Renal pelvis (tissue), 12 donors: ENCODE results near the gene ARL1. TPM values are rescaled to one million over a fixed set of nuclear protein-coding genes. Genes with fewer than 3 reads are reported as not detected.
"Not testable (repeated sequence)": the region's sequence is repeated elsewhere in the genome, so short reads cannot be mapped to it uniquely, and the experiment has no call there.

Source experiments
- DNase-seq: peaks from one replicate; pipeline ENCODE4 v3.0.0-alpha.2; 2013
- long read RNA-seq, 16 experiments: transcript quantifications; one replicate each; lab custom pipeline, GENCODE V29; 2026
- polyA plus RNA-seq, 3 donors: library from polyadenylated mRNA; unstranded; fragments of 120-200 nt; gene quantifications; one replicate each; pipeline ENCODE4 v1.2.1, GENCODE V29; 2013; ENCODE audit not compliant: insufficient read length in 3 of 3

The ARL1 gene
- 100 to 1,000 TPM; 123 to 143 (median 142) TPM for polyA plus RNA-seq
- long read RNA-seq, donor 1, transcript ARL1-201 (6 exons, 3,241 nt), result major isoform, 54 of 56 reads
- long read RNA-seq, donor 1, partial matches to known transcripts, result 0 of 56 reads
- long read RNA-seq, donor 1, other reads (novel, unspliced or antisense), result 0 of 56 reads
- long read RNA-seq, donor 2, transcript ARL1-201 (6 exons, 3,241 nt), result major isoform, 76 of 83 reads
- long read RNA-seq, donor 2, transcript ARL1-209 (5 exons, 879 nt), result minor isoform, 6 of 83 reads
- long read RNA-seq, donor 2, partial matches to known transcripts, result 0 of 83 reads
- long read RNA-seq, donor 2, other reads (novel, unspliced or antisense), result 0 of 83 reads
- long read RNA-seq, donor 3, transcript ARL1-201 (6 exons, 3,241 nt), result major isoform, 63 of 64 reads
- long read RNA-seq, donor 3, partial matches to known transcripts, result 0 of 64 reads
- long read RNA-seq, donor 3, other reads (novel, unspliced or antisense), result 0 of 64 reads
- long read RNA-seq, donor 4, transcript ARL1-201 (6 exons, 3,241 nt), result major isoform, 61 of 99 reads
- long read RNA-seq, donor 4, partial matches to known transcripts, result 27 of 99 reads
- long read RNA-seq, donor 4, other reads (novel, unspliced or antisense), result 8 of 99 reads
- long read RNA-seq, donor 5, transcript ARL1-201 (6 exons, 3,241 nt), result major isoform, 37 of 40 reads
- long read RNA-seq, donor 5, partial matches to known transcripts, result 0 of 40 reads
- long read RNA-seq, donor 5, other reads (novel, unspliced or antisense), result 0 of 40 reads
- long read RNA-seq, donor 6, transcript ARL1-201 (6 exons, 3,241 nt), result major isoform, 45 of 45 reads
- long read RNA-seq, donor 6, partial matches to known transcripts, result 0 of 45 reads
- long read RNA-seq, donor 6, other reads (novel, unspliced or antisense), result 0 of 45 reads
- long read RNA-seq, donor 7, transcript ARL1-201 (6 exons, 3,241 nt), result major isoform, 63 of 64 reads
- long read RNA-seq, donor 7, partial matches to known transcripts, result 0 of 64 reads
- long read RNA-seq, donor 7, other reads (novel, unspliced or antisense), result 0 of 64 reads
- long read RNA-seq, donor 8, transcript ARL1-201 (6 exons, 3,241 nt), result major isoform, 29 of 34 reads
- long read RNA-seq, donor 8, partial matches to known transcripts, result 0 of 34 reads
- long read RNA-seq, donor 8, other reads (novel, unspliced or antisense), result 5 of 34 reads
- long read RNA-seq, donor 9, transcript ARL1-201 (6 exons, 3,241 nt), result major isoform, 65 of 68 reads
- long read RNA-seq, donor 9, partial matches to known transcripts, result 0 of 68 reads
- long read RNA-seq, donor 9, other reads (novel, unspliced or antisense), result 0 of 68 reads
- long read RNA-seq, donor 10, transcript ARL1-201 (6 exons, 3,241 nt), result major isoform, 48 of 57 reads
- long read RNA-seq, donor 10, partial matches to known transcripts, result 0 of 57 reads
- long read RNA-seq, donor 10, other reads (novel, unspliced or antisense), result 5 of 57 reads
- long read RNA-seq, donor 11, transcript ARL1-201 (6 exons, 3,241 nt), result major isoform, 30 of 31 reads
- long read RNA-seq, donor 11, partial matches to known transcripts, result 0 of 31 reads
- long read RNA-seq, donor 11, other reads (novel, unspliced or antisense), result 0 of 31 reads
- long read RNA-seq, donor 12, transcript ARL1-209 (5 exons, 879 nt), result minor isoform, 6 of 111 reads
- long read RNA-seq, donor 12, transcript ARL1-201 (6 exons, 3,241 nt), result major isoform, 90 of 111 reads
- long read RNA-seq, donor 12, partial matches to known transcripts, result 5 of 111 reads
- long read RNA-seq, donor 12, other reads (novel, unspliced or antisense), result 9 of 111 reads
- long read RNA-seq, donor 13, transcript ARL1-201 (6 exons, 3,241 nt), result major isoform, 23 of 27 reads
- long read RNA-seq, donor 13, partial matches to known transcripts, result 0 of 27 reads
- long read RNA-seq, donor 13, other reads (novel, unspliced or antisense), result 0 of 27 reads
- long read RNA-seq, donor 14, result 0 reads
- long read RNA-seq, donor 15, transcript ARL1-209 (5 exons, 879 nt), result minor isoform, 6 of 100 reads
- long read RNA-seq, donor 15, transcript ARL1-201 (6 exons, 3,241 nt), result major isoform, 78 of 100 reads
- long read RNA-seq, donor 15, partial matches to known transcripts, result 6 of 100 reads
- long read RNA-seq, donor 15, other reads (novel, unspliced or antisense), result 7 of 100 reads
- long read RNA-seq, donor 16, transcript ARL1-201 (6 exons, 3,241 nt), result major isoform, 56 of 64 reads
- long read RNA-seq, donor 16, partial matches to known transcripts, result 0 of 64 reads
- long read RNA-seq, donor 16, other reads (novel, unspliced or antisense), result 5 of 64 reads

DNA sequence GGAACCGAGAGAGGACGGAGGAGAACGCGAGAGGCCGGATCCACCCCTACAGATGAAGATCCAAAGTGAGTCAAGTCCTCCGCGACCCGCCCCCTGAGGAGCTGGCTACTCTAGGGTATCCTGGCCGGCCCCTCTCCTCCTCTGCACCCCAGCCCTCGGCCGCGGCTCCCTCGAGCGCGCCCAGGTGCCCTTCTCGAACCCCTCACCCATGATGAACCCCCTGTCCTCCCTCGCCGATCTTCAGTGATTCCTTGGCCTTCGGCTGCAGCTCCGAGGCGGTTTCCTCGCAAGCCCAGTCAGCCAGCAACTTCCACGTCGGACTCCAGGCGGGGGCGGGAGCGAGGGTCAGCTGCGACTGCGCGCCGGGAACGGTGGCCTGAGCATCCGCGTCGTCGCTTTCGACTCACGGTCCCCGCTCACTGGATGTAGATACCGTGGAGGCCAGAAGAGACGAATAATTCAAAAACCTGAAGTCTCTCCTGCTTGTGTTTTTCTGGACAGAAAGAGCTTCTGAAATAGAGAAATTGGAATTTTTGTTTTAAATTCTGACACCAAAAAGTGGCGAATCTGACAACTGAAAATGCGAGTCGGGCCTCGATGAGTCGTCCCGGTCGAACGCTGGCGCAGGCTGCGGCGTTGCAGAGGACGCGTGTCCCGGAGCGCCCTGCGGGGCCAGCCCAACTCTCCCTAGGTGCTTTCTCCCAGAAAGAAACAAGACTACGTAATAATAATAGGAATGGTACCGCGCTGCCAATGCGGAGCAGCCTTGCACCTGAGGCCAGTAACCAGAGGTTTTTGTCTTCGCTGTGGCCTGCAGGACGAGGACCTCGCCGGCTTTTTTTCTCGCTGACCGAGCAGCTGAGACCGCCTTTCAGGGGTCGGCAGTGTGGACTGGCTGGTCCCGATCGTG lies at the start of gene ARL1:
Gene ARL1, minus strand, starts transcription at position 337 of the 910 bp plus-strand sequence. Its CDS starts 127 bp downstream, at position 210.
- peak; percentile 91 for DNase-seq

DNA sequence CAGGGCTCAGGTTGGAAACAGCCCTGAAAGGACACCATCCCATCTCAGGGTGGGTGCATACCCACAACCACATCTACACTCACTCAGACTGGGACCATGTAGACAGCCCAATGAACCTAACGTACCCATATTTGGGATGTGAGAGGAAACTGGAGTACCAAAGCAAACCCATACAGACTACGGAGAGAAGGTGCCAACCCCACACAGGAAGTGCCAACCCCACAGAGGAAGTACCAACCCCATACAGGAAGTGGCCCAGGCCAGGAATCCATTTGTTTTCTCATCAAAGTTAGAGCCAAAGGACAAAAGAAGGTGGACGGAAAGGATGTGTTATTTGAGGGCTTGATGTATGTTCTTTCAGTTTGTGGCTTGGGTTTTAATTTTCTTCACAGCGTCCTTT lies 48.1 kb upstream of the ARL1 start:
- no peak for DNase-seq

DNA sequence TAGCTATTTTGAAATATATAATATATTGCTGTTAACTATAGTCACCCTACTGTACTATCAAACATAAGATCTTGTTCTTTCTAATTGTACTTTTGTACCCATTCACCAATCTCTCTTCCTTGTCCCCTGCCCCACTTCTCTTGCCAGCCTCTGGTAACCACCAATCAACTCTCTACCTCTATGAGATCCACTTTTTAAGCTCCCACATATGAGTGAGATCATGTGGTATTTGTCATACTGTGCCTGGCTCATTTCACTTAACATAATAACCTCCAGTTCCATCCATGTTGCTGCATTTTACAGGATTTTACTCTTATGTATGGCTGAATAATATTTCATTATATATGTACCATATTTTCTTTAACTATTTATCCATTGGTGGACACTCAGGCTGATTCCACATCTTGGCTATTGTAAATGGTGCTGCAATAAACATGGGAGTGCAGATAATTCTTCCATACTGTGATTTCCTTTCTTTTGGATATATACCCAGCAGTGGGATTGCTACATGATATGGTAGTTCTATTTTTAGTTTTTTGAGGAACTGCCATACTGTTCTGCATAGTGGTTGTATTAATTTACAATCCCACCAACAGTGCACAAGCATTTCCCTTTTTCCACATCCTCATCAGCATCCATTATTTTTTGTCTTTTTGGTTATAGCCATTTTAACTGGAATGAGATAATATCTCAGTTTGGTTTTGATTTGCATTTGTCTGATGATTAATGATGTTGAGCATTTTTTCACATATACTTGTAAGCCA lies 34.1 kb upstream of the ARL1 start:
- no peak for DNase-seq

GRCh38 chr12:101439236-101439635 lies 31.7 kb upstream of the ARL1 start:
- DNase-seq, result no peak

GRCh38 chr12:101436136-101436535 lies 28.6 kb upstream of the ARL1 start:
- DNase-seq, result peak; percentile 42

- DNase-seq, result no peak
These were observed 22.9 kb upstream of the ARL1 start for GRCh38 chr12:101430456-101430855.

DNA sequence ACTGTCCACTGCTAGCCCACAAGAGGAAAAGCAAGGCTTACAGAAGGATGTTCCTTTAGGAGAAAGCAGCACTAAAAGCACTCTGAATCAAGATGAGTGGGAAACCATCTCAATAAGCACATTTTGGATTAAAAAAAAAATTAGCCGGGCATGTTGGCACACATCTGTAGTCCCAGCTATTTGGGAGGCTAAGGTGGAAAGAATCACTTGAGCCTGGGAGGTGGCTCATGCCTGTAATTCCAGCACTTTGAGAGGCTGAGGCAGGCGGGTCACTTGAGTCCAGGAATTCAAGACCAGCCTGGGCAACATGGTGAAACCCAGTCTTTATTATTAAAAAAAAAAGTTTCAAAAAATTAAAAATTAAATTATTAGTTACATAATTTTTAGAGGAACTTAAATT lies 17.0 kb upstream of the ARL1 start:
- DNase-seq, result no peak

DNA sequence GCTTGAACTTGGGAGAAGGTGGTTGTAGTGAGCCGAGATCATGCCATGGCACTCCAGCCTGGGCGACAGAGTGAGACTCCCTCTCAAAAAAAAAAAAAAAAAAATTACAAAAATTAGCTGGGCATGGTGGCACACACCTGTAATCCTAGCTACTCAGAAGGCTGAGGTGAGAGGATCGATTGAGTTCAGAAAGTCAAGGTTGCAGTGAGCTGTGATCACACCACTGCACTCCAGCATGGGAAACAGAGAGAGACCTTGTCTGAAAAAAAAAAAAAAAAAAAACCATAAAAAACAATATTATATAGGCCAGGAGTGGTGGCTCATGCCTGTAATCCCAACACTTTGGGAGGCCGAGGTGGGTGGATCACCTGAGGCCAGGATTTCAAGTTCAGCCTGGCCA lies 14.5 kb upstream of the ARL1 start:
- not testable (repeated sequence) for DNase-seq

DNA sequence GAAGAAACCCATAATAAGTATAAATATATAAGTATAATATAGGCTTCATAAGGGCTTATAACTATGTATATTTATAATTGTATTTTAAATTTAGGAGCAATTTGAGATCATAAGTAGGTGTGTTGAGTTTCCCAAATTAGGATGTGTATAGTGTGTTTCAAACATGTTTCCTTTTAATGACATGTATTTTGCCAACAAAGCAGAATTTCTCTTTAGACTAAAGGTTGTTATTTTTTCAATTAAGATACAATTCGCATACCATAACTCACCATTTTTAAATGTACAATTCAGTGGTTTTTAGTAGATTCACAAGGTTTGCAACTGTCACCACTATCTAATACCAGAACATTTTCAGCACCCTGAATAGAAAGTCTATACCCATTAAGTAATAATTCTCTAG lies 7.7 kb upstream of the ARL1 start:
- DNase-seq, result no peak

GRCh38 chr12:101414533-101415119 lies 7.1 kb upstream of the ARL1 start:
- peak; percentile 64 for DNase-seq

- not testable (repeated sequence) for DNase-seq
These were observed 2.6 kb upstream of the ARL1 start for GRCh38 chr12:101410169-101410568.

DNA sequence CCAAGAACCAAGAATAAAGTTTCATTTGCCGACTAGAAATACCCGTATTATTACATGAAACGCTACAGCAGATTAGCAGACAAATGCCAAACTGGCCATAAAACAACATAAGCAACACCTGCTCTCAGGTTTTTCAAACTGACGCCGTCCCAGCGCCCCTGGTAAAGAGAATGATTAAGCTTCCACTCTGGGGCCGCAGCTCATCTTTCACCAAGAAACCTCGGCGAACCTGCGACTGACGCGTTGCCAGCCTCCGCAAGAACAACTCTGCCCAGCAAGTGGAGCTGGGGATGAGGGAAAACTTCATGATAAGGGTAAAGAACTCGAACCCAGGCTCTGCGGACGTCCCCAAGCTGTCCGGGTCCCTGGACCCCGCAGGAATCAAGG lies 530 bp downstream of the ARL1 start:
- DNase-seq, result no peak

DNA sequence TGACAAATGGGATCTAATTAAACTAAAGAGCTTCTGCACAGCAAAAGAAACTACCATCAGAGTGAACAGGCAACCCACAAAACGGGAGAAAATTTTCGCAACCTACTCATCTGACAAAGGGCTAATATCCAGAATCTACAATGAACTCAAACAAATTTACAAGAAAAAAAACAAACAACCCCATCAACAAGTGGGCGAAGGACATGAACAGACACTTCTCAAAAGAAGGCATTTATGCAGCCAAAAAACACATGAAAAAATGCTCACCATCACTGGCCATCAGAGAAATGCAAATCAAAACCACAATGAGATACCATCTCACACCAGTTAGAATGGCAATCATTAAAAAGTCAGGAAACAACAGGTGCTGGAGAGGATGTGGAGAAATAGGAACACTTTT lies 16.4 kb downstream of the ARL1 start:
- not testable (repeated sequence) for DNase-seq

- no peak for DNase-seq
These were observed 28.4 kb downstream of the ARL1 start for GRCh38 chr12:101379149-101379548.

- no peak for DNase-seq
These were observed 32.0 kb downstream of the ARL1 start for GRCh38 chr12:101375573-101375972.

DNA sequence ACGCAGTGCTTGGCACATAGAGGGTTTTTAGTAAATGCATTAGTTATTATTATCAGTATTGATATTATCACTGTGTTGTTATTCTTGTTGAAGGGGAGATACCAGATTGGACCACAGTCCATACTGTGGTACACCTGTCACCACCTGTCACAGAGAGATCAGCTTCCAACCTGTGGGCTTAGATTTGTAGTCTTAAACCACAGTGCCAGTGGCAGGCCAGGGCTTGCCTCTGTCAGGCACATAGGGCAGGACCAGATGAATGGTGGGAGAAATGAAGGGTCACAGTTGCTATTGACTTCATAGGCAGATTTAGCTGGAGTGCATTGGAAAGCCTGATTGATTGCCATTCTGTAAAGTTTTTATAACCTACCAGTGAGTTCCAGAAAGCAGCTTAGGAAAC lies 35.1 kb downstream of the ARL1 start:
- DNase-seq, result no peak

- DNase-seq, result no peak
These were observed 39.6 kb downstream of the ARL1 start for GRCh38 chr12:101368016-101368415.
